Astrocyte (in vitro differentiated cells and primary cell): ENCODE data around the gene PRRC2C. TPM values are rescaled to one million over a fixed set of nuclear protein-coding genes. Genes with fewer than 3 reads are reported as not detected.
A peak's percentile ranks its signal among the peaks of the same experiment; 100 is the strongest.
"Not testable (repeated sequence)": the region's sequence is repeated elsewhere in the genome, so short reads cannot be mapped to it uniquely, and the experiment has no call there.

Source experiments
- DNase-seq: peaks from one replicate; pipeline ENCODE4 v3.0.0-alpha.2; 2010; ENCODE audit warnings: low read depth
- FAIRE-seq: peaks from 2 replicates; lab custom pipeline; 2011; peaks lifted over from hg19 to GRCh38; lab: Jason Lieb, UNC
- H2AFZ ChIP-seq: 2 replicates; pipeline ENCODE4 v1.6.0; 2012; ENCODE audit warnings: low read depth, low read length, inconsistent platforms
- H3K27ac ChIP-seq: 2 replicates; pipeline ENCODE4 v1.5.1; 2011; ENCODE audit warnings: low read depth, low read length, inconsistent platforms
- H3K27me3 ChIP-seq: 2 replicates; pipeline ENCODE4 v1.6.0; 2011; ENCODE audit warnings: low read length, inconsistent platforms; ENCODE audit not compliant: insufficient read depth
- H3K36me3 ChIP-seq: 2 replicates; pipeline ENCODE4 v1.5.1; 2011; ENCODE audit warnings: low read length, inconsistent platforms; ENCODE audit not compliant: insufficient read depth
- H3K4me1 ChIP-seq: 2 replicates; pipeline ENCODE4 v1.5.1; 2011; ENCODE audit warnings: low read length, inconsistent platforms; ENCODE audit not compliant: insufficient read depth
- H3K4me2 ChIP-seq: 2 replicates; pipeline ENCODE4 v1.6.0; 2012; ENCODE audit warnings: low read length, inconsistent platforms
- H3K4me3 ChIP-seq: 2 replicates; pipeline ENCODE4 v1.5.1; 2011; ENCODE audit warnings: low read depth, mild to moderate bottlenecking, low read length, inconsistent platforms; ENCODE audit not compliant: insufficient read depth
- H3K79me2 ChIP-seq: 2 replicates; pipeline ENCODE4 v1.6.0; 2012; ENCODE audit warnings: mild to moderate bottlenecking, low read length, inconsistent platforms; ENCODE audit not compliant: insufficient read depth
- H3K9ac ChIP-seq: 2 replicates; pipeline ENCODE4 v1.6.0; 2012; ENCODE audit warnings: mild to moderate bottlenecking, low read length, inconsistent platforms
- H3K9me3 ChIP-seq: 2 replicates; pipeline ENCODE4 v1.5.1; 2012; ENCODE audit warnings: low read depth, mild to moderate bottlenecking, low read length, inconsistent platforms; ENCODE audit not compliant: insufficient read depth
- H4K20me1 ChIP-seq: 2 replicates; pipeline ENCODE4 v1.6.0; 2012; ENCODE audit warnings: low read length, inconsistent platforms; ENCODE audit not compliant: insufficient read depth
- H3K27ac Mint-ChIP-seq: one replicate; pipeline ENCODE4 v1.8.0; 2021; ENCODE audit warnings: mild to moderate bottlenecking, mixed read lengths; ENCODE audit not compliant: unreplicated experiment
- H3K27me3 Mint-ChIP-seq: one replicate; pipeline ENCODE4 v1.8.0; 2021; ENCODE audit warnings: low read depth, mixed read lengths; ENCODE audit not compliant: unreplicated experiment
- H3K36me3 Mint-ChIP-seq: one replicate; pipeline ENCODE4 v1.8.0; 2021; ENCODE audit warnings: low read depth, mixed read lengths; ENCODE audit not compliant: unreplicated experiment
- H3K4me1 Mint-ChIP-seq: one replicate; pipeline ENCODE4 v1.8.0; 2021; ENCODE audit warnings: low read depth, mixed read lengths; ENCODE audit not compliant: unreplicated experiment
- H3K4me3 Mint-ChIP-seq: one replicate; pipeline ENCODE4 v1.8.0; 2021; ENCODE audit warnings: mild to moderate bottlenecking, moderate library complexity, mixed read lengths; ENCODE audit not compliant: unreplicated experiment
- H3K9me3 Mint-ChIP-seq: one replicate; pipeline ENCODE4 v1.8.0; 2021; ENCODE audit warnings: mild to moderate bottlenecking, mixed read lengths; ENCODE audit not compliant: unreplicated experiment
- EZH2 ChIP-seq: IDR thresholded peaks from 2 replicates; pipeline ENCODE4 v1.6.1; 2012; ENCODE audit warnings: mild to moderate bottlenecking, low read length, inconsistent platforms; ENCODE audit not compliant: insufficient read depth
- total RNA-seq: library from RNA; stranded (reverse); gene quantifications from 2 replicates; pipeline ENCODE4 v1.2.1, GENCODE V29; 2021
- TF ChIP-seq, protein P1 (sequence below): IDR thresholded peaks from 2 replicates; pipeline ENCODE4 v1.5.1; 2011; ENCODE audit warnings: low read depth, mild to moderate bottlenecking, inconsistent platforms, low read length, moderate library complexity; ENCODE audit not compliant: insufficient read depth

The PRRC2C gene
- total RNA-seq, 1 donor from 2014 or later = 196 TPM

DNA sequence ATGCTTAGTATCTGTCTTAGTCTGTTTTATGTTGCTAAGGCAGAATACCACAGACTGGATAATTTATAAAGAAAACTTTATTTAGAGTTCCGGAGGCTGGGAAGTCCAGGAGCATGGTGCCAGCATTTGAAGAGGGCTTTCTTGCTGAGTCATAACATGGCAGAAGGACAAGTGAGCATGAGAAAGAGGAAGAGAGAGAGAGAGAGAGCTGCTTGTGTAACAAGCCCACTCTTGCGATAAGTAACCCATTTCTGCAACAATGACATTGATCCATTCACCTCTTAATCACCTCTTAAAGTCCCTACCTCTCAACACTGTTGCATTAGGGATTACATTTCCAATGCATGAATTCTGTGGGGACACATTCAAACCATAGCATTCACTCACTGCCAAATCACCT, 125.1 kb downstream of the PRRC2C start:
- Histone ChIP-seq H3K9ac (no peak overlapping the region), H3K4me3 (no peak overlapping the region), H3K36me3 (no peaks in the 10 kb centered on the region), H3K4me1 (no peaks in the 10 kb centered on the region), H3K79me2 (no peaks in the 10 kb centered on the region), H2AFZ (no peak overlapping the region), H3K9me3 (no peaks in the 10 kb centered on the region), H3K27ac (no peak overlapping the region), H4K20me1 (no peaks in the 10 kb centered on the region), H3K4me2 (no peak overlapping the region), H3K27me3 (no peaks in the 10 kb centered on the region)
- no peak overlapping the region for H3K27ac Mint-ChIP-seq
- H3K4me3 Mint-ChIP-seq = no peak overlapping the region
- peak; percentile 53 for DNase-seq
- TF ChIP-seq EZH2 = no peak
- TF ChIP-seq, protein P1, sequence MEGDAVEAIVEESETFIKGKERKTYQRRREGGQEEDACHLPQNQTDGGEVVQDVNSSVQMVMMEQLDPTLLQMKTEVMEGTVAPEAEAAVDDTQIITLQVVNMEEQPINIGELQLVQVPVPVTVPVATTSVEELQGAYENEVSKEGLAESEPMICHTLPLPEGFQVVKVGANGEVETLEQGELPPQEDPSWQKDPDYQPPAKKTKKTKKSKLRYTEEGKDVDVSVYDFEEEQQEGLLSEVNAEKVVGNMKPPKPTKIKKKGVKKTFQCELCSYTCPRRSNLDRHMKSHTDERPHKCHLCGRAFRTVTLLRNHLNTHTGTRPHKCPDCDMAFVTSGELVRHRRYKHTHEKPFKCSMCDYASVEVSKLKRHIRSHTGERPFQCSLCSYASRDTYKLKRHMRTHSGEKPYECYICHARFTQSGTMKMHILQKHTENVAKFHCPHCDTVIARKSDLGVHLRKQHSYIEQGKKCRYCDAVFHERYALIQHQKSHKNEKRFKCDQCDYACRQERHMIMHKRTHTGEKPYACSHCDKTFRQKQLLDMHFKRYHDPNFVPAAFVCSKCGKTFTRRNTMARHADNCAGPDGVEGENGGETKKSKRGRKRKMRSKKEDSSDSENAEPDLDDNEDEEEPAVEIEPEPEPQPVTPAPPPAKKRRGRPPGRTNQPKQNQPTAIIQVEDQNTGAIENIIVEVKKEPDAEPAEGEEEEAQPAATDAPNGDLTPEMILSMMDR = no peak
- no peaks in the 10 kb centered on the region for H3K36me3 Mint-ChIP-seq
- H3K27me3 Mint-ChIP-seq = no peaks in the 10 kb centered on the region
- peak; percentile 5 for FAIRE-seq
- peaks cover 4% of the 10 kb centered on the region for H3K4me1 Mint-ChIP-seq
- no peaks in the 10 kb centered on the region for H3K9me3 Mint-ChIP-seq

DNA sequence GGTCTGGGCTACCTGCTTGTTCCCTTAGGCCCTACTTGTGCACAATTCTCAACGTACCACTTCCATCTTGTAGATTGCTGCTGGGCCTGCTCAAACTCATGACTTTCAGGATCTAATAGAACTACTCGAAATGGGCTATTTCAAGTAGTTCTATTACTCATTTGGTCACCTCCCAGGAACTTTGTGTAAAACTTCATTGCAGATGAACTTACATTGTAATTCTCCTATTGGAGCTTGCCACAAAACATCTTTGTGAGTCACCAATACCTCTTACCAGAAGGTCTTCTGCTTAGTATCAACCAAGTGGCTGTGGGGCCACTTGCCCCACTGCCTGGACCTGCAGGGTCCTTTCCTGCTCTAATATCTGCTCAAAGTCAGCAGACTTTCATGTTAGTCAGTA, 126.0 kb downstream of the PRRC2C start:
- TF ChIP-seq EZH2 = no peak
- TF ChIP-seq, protein P1 = no peak
- H3K27me3 Mint-ChIP-seq = no peaks in the 10 kb centered on the region
- H3K27ac ChIP-seq = no peak overlapping the region
- H3K4me3 Mint-ChIP-seq = no peak overlapping the region
- H3K9ac ChIP-seq = no peak overlapping the region
- FAIRE-seq (no peak), DNase-seq (peak; percentile 48)
- no peaks in the 10 kb centered on the region for H3K36me3 Mint-ChIP-seq
- H3K27me3 ChIP-seq = no peaks in the 10 kb centered on the region
- H2AFZ ChIP-seq = no peak overlapping the region
- H3K4me2 ChIP-seq = no peak overlapping the region
- H4K20me1 ChIP-seq = no peaks in the 10 kb centered on the region
- peaks cover 4% of the 10 kb centered on the region for H3K4me1 Mint-ChIP-seq
- H3K9me3 Mint-ChIP-seq = no peaks in the 10 kb centered on the region
- H3K36me3 ChIP-seq = no peaks in the 10 kb centered on the region
- H3K27ac Mint-ChIP-seq = no peak overlapping the region
- no peaks in the 10 kb centered on the region for H3K4me1 ChIP-seq
- H3K9me3 ChIP-seq = no peaks in the 10 kb centered on the region
- H3K79me2 ChIP-seq = no peaks in the 10 kb centered on the region
- no peak overlapping the region for H3K4me3 ChIP-seq

DNA sequence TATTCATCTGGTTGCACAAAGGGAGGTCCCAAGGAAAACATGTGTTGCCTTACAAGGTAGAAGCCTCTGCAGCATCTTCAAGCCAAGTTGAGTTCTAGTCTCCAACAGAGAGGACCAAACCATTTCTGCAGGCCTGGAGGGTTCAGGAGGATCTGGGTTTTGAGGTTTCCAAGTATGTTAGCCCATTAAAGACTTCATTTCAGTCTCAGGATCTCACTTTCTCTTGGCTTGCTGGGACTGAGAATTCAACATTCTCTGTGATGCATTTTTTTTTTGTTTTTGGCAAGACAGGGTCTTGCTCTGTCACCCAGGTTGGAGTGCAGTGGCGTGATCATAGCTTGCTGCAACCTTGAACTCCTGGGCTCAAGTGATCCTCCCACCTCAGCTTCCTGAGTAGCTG, 128.0 kb downstream of the PRRC2C start:
- FAIRE-seq = no peak
- TF ChIP-seq, protein P1 = no peak
- no peak for TF ChIP-seq EZH2

DNA sequence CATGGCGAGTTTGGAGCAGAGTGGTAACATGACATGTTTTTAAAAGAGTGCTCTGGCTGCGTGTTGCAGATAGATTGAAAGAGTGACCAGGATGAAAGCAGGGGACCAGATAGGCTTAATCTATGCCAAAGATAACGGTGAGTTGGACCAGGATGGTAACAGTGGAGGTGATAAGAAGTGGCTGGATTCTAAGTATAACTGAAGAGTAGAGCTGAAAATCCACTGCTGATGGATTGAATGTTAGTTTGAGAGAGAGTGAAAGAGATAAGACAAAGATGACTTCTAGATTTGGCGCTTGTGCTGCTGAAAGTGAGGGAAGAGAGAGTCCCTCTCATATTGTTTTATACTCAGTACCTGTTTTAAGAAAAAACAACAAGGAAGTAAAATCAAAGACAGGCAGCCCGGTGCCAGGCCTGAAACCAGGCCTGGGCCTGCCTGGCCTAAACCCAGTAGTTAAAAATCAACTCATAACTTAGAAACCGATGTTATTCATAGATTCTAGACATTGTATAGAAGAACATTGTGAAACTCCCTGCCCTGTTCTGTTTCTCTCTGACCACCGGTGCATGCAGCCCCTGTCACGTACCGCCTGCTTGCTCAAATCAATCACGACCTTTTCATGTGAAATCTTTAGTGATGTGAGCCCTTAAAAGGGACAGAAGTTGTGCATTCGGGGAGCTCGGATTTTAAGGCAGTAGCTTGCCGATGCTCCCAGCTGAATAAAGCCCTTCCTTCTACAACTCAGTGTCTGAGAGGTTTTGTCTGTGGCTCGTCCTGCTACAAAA, 130.0 kb downstream of the PRRC2C start:
- H3K4me1 ChIP-seq, H3K36me3 Mint-ChIP-seq, FAIRE-seq, H3K4me3 ChIP-seq, H3K79me2 ChIP-seq, H3K36me3 ChIP-seq, H3K27ac Mint-ChIP-seq, H3K9ac ChIP-seq, H3K27ac ChIP-seq, H3K27me3 ChIP-seq, H3K4me1 Mint-ChIP-seq, H3K4me3 Mint-ChIP-seq, H3K9me3 ChIP-seq, H3K4me2 ChIP-seq, DNase-seq, H2AFZ ChIP-seq, H3K9me3 Mint-ChIP-seq, H4K20me1 ChIP-seq: not testable (repeated sequence)
- H3K27me3 Mint-ChIP-seq = peaks cover 12% of the 10 kb centered on the region

More for the DNA sequence above, 128.0 kb downstream of the PRRC2C start:
- Histone ChIP-seq H4K20me1 (no peaks in the 10 kb centered on the region), H2AFZ (no peak overlapping the region), H3K4me2 (no peak overlapping the region), H3K79me2 (no peaks in the 10 kb centered on the region), H3K4me3 (no peak overlapping the region), H3K27ac (no peak overlapping the region), H3K36me3 (no peaks in the 10 kb centered on the region), H3K27me3 (no peaks in the 10 kb centered on the region), H3K9me3 (no peaks in the 10 kb centered on the region), H3K4me1 (no peaks in the 10 kb centered on the region), H3K9ac (no peak overlapping the region)
- no peak for DNase-seq
- H3K4me1 Mint-ChIP-seq = peaks cover 4% of the 10 kb centered on the region
- no peak overlapping the region for H3K4me3 Mint-ChIP-seq
- H3K27me3 Mint-ChIP-seq = peaks cover 12% of the 10 kb centered on the region
- no peaks in the 10 kb centered on the region for H3K9me3 Mint-ChIP-seq
- no peak overlapping the region for H3K27ac Mint-ChIP-seq
- H3K36me3 Mint-ChIP-seq = peaks cover 2% of the 10 kb centered on the region
